GM12891 (cell line): ENCODE data around the gene RHBDD1.

ENCODE experiments used
- POLR2A ChIP-seq: IDR thresholded peaks from 2 replicates; pipeline ENCODE4 v1.6.1; 2011; ENCODE audit warnings: low read depth, low read length, control low read depth
- POLR2AphosphoS5 ChIP-seq: IDR thresholded peaks from 2 replicates; pipeline ENCODE4 v1.6.1; 2011; ENCODE audit warnings: low read depth, low read length, control low read depth

DNA sequence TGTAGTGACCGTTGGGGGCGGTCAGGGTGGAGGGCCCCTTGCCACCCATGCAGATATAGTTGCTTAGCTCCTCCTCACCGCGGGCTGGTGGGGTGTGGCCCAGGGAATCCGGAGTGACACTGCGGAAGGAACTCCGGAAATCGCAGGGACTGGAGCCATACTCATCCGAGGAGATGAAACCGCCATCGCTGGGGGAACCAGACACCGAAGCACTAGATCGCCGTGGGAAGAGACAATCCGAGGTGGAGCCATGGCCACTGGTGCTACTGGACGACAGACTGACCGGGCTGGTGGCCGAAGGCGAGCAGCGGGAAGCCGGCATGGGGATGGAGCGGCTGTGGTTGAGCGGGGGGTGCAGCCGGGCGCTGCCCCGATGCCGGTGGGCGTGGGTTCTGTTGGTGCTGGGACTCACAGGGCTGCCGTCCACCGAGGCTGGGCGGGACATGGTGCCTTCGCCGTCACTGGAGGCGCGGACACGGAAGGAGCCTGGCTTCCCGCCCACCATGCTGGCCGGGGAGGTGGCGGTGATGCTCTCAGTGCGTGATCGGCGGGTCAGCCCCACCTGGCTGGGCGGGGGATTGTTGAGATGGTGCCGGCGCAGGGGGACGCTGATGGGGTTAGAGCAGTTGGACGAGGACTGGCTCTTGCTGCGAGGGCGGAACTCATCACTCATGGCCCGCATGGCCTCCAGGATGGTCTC, 38.4 kb upstream of the RHBDD1 start:
- TF ChIP-seq POLR2A = no peak
- TF ChIP-seq POLR2AphosphoS5 = no peak
